IMR-90 (cell line): ENCODE data around the gene TSEN34. TPM values are rescaled to one million over a fixed set of nuclear protein-coding genes. Genes with fewer than 3 reads are reported as not detected.

Experiments used
- ATAC-seq: fragments of 200-7000 bp; cut with Tn5 transposase; 2 replicates; pipeline ENCODE4 v1.9.1; 2020; ENCODE audit warnings: low read depth, mild to moderate bottlenecking, moderate library complexity
- BruUV-seq: library from RNA; stranded (reverse); fragments of 400-500 nt; replicated peaks from 2 replicates; lab custom pipeline; 2021; lab: Mats Ljungman, UMichigan
- CTCF ChIA-PET: fragments of 300-600 bp; formaldehyde crosslinking; extraction: SDS; loops from one replicate; lab custom pipeline; 2021; ENCODE audit warnings: antibody characterized with exemption; lab: Yijun Ruan, JAX
- POLR2A ChIA-PET: fragments of 300-600 bp; sonication (Branson Sonifier 250); formaldehyde crosslinking; loops from one replicate; lab custom pipeline; 2022; ENCODE audit warnings: antibody characterized with exemption; ENCODE audit not compliant: unreplicated experiment; lab: Charles Lee
- DNase-seq: peaks from one replicate; pipeline ENCODE4 v3.0.0; 2013
- H2AFZ ChIP-seq: replicated peaks from 2 replicates; pipeline ENCODE3; 2013; ENCODE audit warnings: low read length, mild to moderate bottlenecking; ENCODE audit not compliant: poor library complexity
- H2AK5ac ChIP-seq: 2 replicates; pipeline ENCODE4 v1.6.1; 2013; ENCODE audit warnings: low read depth, low read length, inconsistent platforms
- H2AK9ac ChIP-seq: replicated peaks from 2 replicates; pipeline ENCODE3; 2013; ENCODE audit warnings: mild to moderate bottlenecking, low read depth, low read length, moderate library complexity; ENCODE audit not compliant: poor library complexity
- H2BK120ac ChIP-seq: 2 replicates; pipeline ENCODE4 v1.6.1; 2013; ENCODE audit warnings: low read depth, low read length, inconsistent platforms
- H2BK15ac ChIP-seq: 3 replicates; pipeline ENCODE4 v1.6.1; 2013; ENCODE audit warnings: low read depth, low read length, inconsistent platforms
- H2BK20ac ChIP-seq: 2 replicates; pipeline ENCODE4 v1.6.1; 2013; ENCODE audit warnings: low read depth, mild to moderate bottlenecking, inconsistent platforms, low read length, moderate library complexity
- H2BK5ac ChIP-seq: 2 replicates; pipeline ENCODE4 v1.6.1; 2013; ENCODE audit warnings: mild to moderate bottlenecking, low read depth, low read length, inconsistent platforms; ENCODE audit not compliant: poor library complexity, severe bottlenecking
- H3K14ac ChIP-seq: replicated peaks from 2 replicates; pipeline ENCODE4 v1.6.1; 2013; ENCODE audit warnings: low read depth, low read length, inconsistent platforms
- H3K18ac ChIP-seq: 2 replicates; pipeline ENCODE4 v1.6.1; 2013; ENCODE audit warnings: low read depth, low read length, control low read depth
- H3K23ac ChIP-seq: 2 replicates; pipeline ENCODE4 v1.6.1; 2013; ENCODE audit warnings: low read depth, low read length, inconsistent platforms
- H3K27ac ChIP-seq: 2 replicates; pipeline ENCODE4 v1.5.1; 2013; ENCODE audit warnings: mild to moderate bottlenecking, control low read depth, low read length; ENCODE audit not compliant: insufficient read depth
- H3K27me3 ChIP-seq: 2 replicates; pipeline ENCODE4 v1.6.1; 2013; ENCODE audit warnings: low read length; ENCODE audit not compliant: control insufficient read depth, insufficient read depth
- H3K36me3 ChIP-seq: 2 replicates; pipeline ENCODE4 v1.6.1; 2013; ENCODE audit warnings: low read length, mixed read lengths; ENCODE audit not compliant: control insufficient read depth, insufficient read depth
- H3K4ac ChIP-seq: 2 replicates; pipeline ENCODE4 v1.6.1; 2013; ENCODE audit warnings: low read depth, low read length, inconsistent platforms
- H3K4me1 ChIP-seq: 2 replicates; pipeline ENCODE4 v1.6.1; 2013; ENCODE audit warnings: low read length, mixed read lengths; ENCODE audit not compliant: control insufficient read depth, insufficient read depth
- H3K4me2 ChIP-seq: 2 replicates; pipeline ENCODE4 v1.6.1; 2013; ENCODE audit warnings: low read depth, mild to moderate bottlenecking, control low read depth, low read length, moderate library complexity
- H3K4me3 ChIP-seq: 2 replicates; pipeline ENCODE4 v1.5.1; 2013; ENCODE audit warnings: low read depth, mild to moderate bottlenecking, control low read depth, low read length, moderate library complexity; ENCODE audit not compliant: insufficient read depth
- H3K56ac ChIP-seq: 2 replicates; pipeline ENCODE4 v1.6.1; 2013; ENCODE audit warnings: low read length, inconsistent platforms; ENCODE audit not compliant: insufficient read depth; ENCODE audit errors: extremely low read depth
- H3K79me1 ChIP-seq, 2 experiments: 2 replicates each; pipeline ENCODE4 v1.6.1; 2013; ENCODE audit warnings: low read length in 2 of 2, inconsistent platforms in 1 of 2, low read depth in 1 of 2
- H3K9ac ChIP-seq: 2 replicates; pipeline ENCODE4 v1.6.1; 2013; ENCODE audit warnings: low read depth, low read length, control low read depth
- H3K9me1 ChIP-seq: 2 replicates; pipeline ENCODE4 v1.6.1; 2013; ENCODE audit warnings: low read length, inconsistent platforms; ENCODE audit not compliant: insufficient read depth
- H3K9me3 ChIP-seq: 2 replicates; pipeline ENCODE4 v1.6.1; 2013; ENCODE audit warnings: low read length; ENCODE audit not compliant: control insufficient read depth, insufficient read depth
- H4K20me1 ChIP-seq: 2 replicates; pipeline ENCODE4 v1.6.1; 2013; ENCODE audit warnings: low read length, inconsistent platforms; ENCODE audit not compliant: insufficient read depth
- H4K5ac ChIP-seq: 2 replicates; pipeline ENCODE4 v1.6.1; 2013; ENCODE audit warnings: mild to moderate bottlenecking, low read depth, low read length, control low read depth
- H4K8ac ChIP-seq, 2 experiments: 2 replicates each; pipeline ENCODE4 v1.6.1; 2013; ENCODE audit warnings: low read depth in 2 of 2, low read length in 2 of 2, control low read depth in 1 of 2, inconsistent platforms in 1 of 2
- H4K91ac ChIP-seq: 2 replicates; pipeline ENCODE4 v1.6.1; 2013; ENCODE audit warnings: low read depth, low read length, inconsistent platforms; ENCODE audit not compliant: insufficient read depth
- CEBPB ChIP-seq: IDR thresholded peaks from 2 replicates; pipeline ENCODE4 v1.6.1; 2012; ENCODE audit warnings: low read depth, low read length, improper control_type of control experiment
- MAFK ChIP-seq: IDR thresholded peaks from 2 replicates; pipeline ENCODE4 v1.6.1; 2012; ENCODE audit warnings: low read depth, low read length, improper control_type of control experiment
- WGBS, 2 experiments: methylation state at CpG; one replicate each; pipeline versions ENCODE4 v1.1.5 to v1.1.7; 2013; ENCODE audit warnings: missing lambda C conversion rate in 2 of 2; ENCODE audit not compliant: insufficient read length in 1 of 2; ENCODE audit errors: extremely low coverage in 2 of 2; 5-methylcytosine and 5-hydroxymethylcytosine counted together
- dilution Hi-C: fragments of 300-500 bp; cut with HindIII; formaldehyde crosslinking; loops from one replicate; pipeline ENCODE4 v1.14.3; 2018; ENCODE audit warnings: low sequenced_read_pairs; ENCODE audit not compliant: unreplicated experiment
- in situ Hi-C: fragments of 300-500 bp; cut with MboI; formaldehyde crosslinking; loops from 3 replicates; pipeline ENCODE4 v1.14.3; 2019; ENCODE audit warnings: low sequenced_read_pairs, inconsistent platforms, mixed read lengths
- intact Hi-C: fragments of 100-400 bp; cut with micrococcal nuclease; formaldehyde crosslinking; loops from 2 replicates; pipeline ENCODE4 v1.10.0; 2022
- polyA plus RNA-seq, 3 experiments: library from polyadenylated mRNA; depleted of rRNA; stranded (reverse); fragments of >200 nt; gene quantifications; 2 replicates each; pipeline ENCODE4 v1.2.3, GENCODE V29; 2012; ENCODE audit warnings: low replicate concordance in 1 of 3
- total RNA-seq: library from RNA; depleted of rRNA; stranded (reverse); fragments of >200 nt; gene quantifications from 2 replicates; pipeline ENCODE4 v1.2.3, GENCODE V29; 2012

Gene TSEN34
- total and polyA plus RNA-seq, 2 of the 4 experiments (the other 2 are of a cell fraction): 32.1 to 69.4 TPM

- Histone ChIP-seq H3K18ac (no peak overlapping the region), H3K56ac (no peak overlapping the region), H3K79me1 (peaks cover 0 to 19% of the 10 kb centered on the region in 2 experiments; a peak in 3 of 4 replicates), H4K20me1 (peaks cover 7% of the 10 kb centered on the region; the same call in 1 of the 2 replicates), H2BK20ac (no peak overlapping the region), H4K8ac (no peak overlapping the region), H2BK15ac (no peak overlapping the region), H4K5ac (no peak overlapping the region), H3K4me1 (no peaks in the 10 kb centered on the region), H3K4me2 (no peak overlapping the region), H4K91ac (no peak overlapping the region), H3K9me3 (no peaks in the 10 kb centered on the region), H3K4me3 (no peak overlapping the region), H3K27ac (no peak overlapping the region), H2BK5ac (no peak overlapping the region), H3K36me3 (peaks cover 73% of the 10 kb centered on the region), H2AK9ac (peak overlapping the region; percentile 71), H3K4ac (no peak overlapping the region), H3K27me3 (no peaks in the 10 kb centered on the region), H2AFZ (no peak overlapping the region), H3K9ac (no peak overlapping the region), H2BK120ac (no peak overlapping the region), H2AK5ac (no peak overlapping the region), H3K9me1 (no peaks in the 10 kb centered on the region), H3K14ac (no peak overlapping the region), H3K23ac (no peak overlapping the region)
- CTCF ChIA-PET: no interaction called here
- no peak for DNase-seq
- ATAC-seq: peak; percentile 30; the same call in 1 of the 2 replicates
- in situ Hi-C loops (no loop called here), dilution Hi-C loops (no loop called here), intact Hi-C loops (no loop called here)
- TF ChIP-seq CEBPB: no peak
- no peak for TF ChIP-seq MAFK
- POLR2A ChIA-PET: no interaction called here
- no TSS peak for BruUV-seq
- WGBS, 2 experiments: 77% methylated on average over 3 of the region's 25 CpGs; no CpG with 5 or more reads in 1 of the 2 experiments
Measured at GRCh38 chr19:54152878-54153524, 38.1 kb upstream of the TSEN34 start.
